ENCODE data around the gene CFC1.
"Not testable (repeated sequence)": the region's sequence is repeated elsewhere in the genome, so short reads cannot be mapped to it uniquely, and the experiment has no call there.

CFC1 gene

DNA sequence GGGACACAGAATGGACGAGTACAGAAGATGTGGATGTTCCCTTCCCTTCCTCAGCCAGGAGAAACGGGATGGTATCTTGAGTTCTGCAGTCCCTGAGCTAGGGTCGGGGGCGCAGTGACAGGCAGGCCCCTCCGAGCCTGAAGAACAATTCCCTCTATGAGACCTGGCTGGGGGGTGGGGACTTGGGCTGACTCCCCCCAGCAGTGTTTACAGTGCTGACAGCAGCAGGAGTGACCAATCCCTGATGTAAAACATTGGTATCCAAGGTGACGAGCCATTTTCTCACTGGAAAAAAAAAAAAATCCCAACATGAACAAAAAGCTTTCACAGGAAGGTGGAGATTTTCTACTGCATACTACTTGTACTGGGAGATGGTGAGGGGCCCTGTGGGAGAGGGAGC, at the start of gene CFC1:
TSS of gene CFC1 (minus strand) at position 183 of the 400 bp plus-strand sequence. CDS start 288 bp downstream, outside the sequence.
- not testable (repeated sequence) for DNase-seq (ENCODE audit: low read depth)

DNA sequence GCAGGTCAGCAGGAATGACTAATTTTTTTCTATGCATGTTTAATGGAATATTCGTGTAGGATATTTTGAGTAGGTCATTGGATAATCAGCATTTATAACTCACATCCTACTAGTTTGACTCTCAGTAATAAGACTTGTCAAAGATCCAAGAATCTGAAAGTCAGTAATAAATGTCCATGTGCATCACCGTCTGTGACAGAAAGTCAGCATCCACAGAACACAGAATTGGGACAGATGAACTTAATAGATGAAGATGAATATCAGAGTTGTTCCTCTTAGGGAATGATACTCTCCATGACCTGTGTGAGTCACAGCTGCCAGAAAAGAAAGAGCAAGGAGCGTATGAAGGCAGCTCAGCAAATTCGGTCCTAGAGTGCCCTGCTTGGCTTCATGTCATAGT, 42.3 kb upstream of the CFC1 start:
- not testable (repeated sequence) for DNase-seq (ENCODE audit: low read depth)

DNA sequence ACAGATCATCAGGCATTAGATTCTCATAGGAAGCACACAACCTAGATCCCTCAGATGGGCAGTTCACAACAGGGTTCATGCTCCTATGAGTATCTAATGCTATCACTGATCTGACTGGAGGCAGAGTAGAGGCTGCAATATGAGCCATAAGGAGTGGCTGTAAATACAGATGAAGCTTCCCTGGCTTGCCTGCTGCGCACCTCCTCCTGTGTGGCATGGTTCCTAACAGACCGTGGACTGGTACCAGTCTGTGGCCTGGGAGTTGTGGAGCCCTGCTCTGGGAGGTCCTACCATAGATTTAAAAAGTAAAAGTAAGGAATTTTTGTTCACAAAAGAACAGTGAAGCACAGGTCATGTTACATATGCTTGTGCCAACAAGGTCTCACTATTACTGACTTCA, 39.6 kb upstream of the CFC1 start:
- DNase-seq (ENCODE audit: low read depth): not testable (repeated sequence)

DNA sequence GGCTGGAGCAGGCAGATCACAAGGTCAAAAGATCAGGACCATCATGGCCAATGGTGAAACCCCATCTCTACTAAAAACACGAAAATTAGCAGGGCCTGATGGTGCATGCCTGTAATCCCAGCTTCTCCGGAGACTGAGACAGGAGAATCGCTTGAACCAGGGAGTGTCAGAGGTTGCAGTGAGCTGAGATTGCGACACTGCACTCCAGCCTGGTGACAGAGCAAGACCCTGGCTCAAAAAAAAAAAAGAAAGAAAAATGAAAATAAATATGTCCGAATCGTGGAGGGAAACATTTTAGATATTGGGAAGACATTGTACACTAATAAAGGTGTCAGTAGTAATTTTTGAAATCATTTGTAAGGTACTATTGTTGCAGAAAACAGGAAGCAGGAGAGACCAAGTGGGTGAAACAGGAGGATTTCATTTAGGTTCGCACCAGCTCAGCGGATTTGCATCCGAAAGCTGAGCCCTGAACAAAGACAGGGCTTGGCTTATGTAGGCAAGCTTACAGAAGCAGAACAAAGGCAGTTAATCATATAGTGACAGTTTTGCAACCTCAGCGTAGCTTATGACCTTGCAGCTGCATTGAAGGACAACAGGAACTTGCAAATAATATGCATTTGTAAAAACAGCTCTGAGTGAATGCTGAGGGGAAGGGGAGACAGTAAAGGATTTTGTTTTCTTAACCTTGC, 29.6 kb upstream of the CFC1 start:
- not testable (repeated sequence) for DNase-seq (ENCODE audit: low read depth)

DNA sequence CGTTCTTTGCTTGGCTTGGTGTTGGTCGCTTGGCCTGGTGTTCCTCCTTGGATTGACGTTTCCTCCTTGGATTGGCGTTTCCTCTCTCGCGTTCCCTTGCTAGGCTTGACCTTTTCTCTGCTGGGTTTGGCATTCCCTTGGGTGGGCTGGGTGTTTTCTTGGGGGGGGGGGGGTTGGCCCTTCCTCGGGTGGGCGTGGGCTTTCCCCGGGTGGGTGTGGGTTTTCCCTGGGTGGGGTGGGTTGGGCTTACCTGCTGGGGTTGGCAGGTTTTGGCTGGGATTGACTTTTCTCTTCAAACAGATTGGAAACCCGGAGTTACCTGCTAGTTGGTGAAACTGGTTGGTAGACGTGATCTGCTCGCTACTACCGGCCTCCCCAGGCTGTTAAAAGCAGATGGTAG, 11.8 kb upstream of the CFC1 start, which contains the start of gene POTEJ:
TSS of gene POTEJ (plus strand) at position 301 of the 400 bp plus-strand sequence. CDS start at position 394, 93 bp downstream.
- not testable (repeated sequence) for DNase-seq (ENCODE audit: low read depth)

DNA sequence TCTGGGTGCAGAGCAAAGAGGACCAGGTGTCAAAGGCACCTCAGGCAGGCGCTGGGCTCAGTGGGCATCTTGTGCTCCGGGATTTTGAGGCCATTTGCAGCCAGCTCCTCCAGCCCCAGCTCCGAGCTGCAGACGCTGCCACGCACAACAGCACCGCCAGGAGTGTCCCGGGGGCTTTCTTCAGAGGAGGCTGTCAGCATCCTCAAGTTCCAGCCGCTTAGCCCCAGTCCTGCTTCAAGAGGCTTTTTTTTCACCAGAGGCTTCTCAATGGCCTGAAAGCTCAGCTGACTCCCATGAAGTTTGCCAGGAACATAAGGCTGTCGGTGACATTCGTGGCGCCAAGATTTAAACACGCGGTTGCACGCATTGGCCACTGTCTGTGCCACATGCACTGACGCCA, 11.1 kb upstream of the CFC1 start:
- not testable (repeated sequence) for DNase-seq (ENCODE audit: low read depth)

DNA sequence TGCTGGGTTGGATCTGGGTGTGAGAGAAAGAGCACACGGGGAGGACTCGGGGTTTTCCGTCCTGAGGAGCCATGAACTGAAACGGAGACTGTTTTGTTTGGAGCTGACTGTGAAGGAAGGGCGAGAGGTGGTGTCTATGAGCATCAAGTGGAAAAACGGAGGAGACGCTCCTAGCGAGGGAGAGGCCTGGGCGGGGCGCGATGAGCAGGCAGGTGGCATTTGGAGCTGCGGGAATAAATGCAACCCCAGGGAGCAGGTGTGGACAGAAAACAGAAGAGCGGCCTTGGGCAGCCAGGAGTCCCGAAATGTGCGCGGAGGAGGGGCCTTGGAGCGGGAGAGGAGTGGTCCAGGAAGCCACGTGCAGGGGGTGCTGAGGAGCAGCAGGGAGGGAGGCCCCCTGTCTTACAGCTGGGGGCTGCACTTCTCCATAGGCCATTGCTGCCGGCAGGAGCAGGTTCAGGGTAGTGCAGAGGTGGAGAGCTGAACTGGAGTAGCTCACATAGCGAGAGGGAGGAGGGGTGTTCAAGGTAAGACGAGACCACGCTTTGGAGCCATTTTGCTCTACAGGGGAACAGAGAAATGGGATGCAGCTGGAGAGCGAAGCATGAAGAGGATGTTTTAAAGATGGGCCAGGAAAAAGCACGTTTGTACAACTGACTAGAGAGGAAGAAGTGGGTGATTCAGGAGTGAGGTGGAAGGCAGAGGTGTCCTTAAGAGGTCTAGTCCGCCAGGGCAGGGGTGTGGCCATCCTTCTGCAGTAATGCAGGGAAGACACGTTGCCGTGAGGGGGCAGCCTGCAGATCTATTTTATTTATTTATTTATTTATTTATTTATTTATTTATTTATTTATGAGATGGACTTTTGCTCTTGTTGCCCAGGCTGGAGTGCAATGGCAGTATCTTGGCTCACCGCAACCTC, 9.9 kb upstream of the CFC1 start:
- DNase-seq (ENCODE audit: low read depth): not testable (repeated sequence)

DNA sequence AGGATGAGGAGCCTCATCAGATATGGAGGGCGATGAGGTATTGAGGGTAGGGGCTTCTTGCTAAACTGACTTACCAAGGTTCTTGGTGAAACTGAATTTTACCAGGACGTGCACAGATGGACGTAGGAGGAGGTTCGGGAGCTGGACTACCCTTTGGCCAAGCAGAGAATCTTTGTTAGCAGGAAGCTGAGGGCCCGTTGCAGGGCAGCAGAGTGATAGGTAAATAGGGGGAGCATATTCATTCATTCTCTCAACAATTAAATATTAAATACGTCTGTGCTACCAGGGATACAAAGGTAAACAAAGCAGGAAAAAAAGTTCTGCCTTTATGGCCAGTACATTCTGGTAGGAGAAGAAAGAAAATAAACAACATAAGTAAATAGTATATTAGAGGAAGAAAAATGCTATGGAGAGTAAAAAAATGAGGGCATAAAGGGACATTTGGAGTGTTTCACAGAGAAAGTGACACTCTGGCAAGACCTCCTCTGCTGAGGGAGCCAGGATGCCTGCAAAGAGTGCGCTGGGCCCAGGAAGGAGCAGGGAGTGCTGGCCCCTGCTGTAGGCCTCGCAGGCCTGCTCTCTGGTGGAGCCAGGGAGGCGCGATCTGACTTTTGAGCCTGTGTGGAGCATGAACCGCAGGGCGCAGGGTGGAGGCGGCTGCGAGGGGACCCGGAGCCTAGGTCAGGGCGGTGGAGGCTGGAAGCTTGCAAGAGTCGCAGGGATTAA, 9.1 kb upstream of the CFC1 start:
- DNase-seq (ENCODE audit: low read depth): not testable (repeated sequence)

DNA sequence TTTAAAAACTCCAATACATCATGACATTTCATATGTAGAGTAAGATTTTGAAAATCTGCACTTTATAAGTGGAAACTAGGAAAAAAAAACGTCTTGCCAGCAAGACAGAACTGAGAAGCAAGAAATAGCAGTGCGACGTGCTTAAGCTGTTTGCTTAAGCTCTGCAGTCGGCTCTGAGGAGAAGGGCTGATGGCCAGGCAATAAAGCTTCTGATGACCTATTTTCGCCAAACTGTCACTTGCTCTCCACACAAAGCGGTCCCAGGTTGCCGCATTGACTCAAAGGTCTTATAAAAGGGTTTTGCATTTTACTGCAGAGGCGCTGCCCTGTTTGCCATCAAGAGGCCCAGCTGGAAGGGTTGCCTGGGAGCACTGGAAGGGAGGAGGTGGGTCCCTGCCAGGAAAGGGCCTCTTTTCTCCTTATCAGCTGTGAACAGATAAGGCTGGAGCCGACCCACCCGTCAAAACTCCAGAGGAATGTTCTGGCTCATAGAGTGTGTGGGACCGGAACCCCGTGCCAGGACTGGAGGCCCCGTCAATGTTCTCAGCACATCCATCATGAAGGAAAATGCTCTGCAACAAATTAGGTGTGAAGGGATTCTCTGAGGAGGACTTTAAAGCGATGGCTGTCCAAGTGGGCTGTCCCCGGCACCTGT, 2.4 kb upstream of the CFC1 start:
- not testable (repeated sequence) for DNase-seq (ENCODE audit: low read depth)

DNA sequence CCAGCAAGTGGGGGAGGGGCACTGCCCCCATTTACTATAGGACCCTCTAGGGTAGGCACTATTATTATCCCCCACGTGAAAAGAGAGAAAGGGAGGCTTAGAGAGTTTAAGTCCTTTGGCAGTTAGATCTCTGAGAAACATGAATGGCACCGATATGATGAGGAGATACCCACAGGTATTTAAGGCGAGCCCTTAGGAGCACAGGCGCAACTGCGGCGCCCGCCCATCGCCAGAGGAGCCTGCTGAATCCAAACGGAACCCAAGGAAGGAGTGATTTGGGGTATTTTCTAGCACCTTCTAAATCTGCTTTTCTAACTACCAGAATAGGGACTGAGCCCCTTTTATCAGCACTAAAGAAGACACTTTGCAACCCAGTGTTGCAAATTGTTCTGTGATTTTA, 551 bp upstream of the CFC1 start:
- DNase-seq (ENCODE audit: low read depth): not testable (repeated sequence)

DNA sequence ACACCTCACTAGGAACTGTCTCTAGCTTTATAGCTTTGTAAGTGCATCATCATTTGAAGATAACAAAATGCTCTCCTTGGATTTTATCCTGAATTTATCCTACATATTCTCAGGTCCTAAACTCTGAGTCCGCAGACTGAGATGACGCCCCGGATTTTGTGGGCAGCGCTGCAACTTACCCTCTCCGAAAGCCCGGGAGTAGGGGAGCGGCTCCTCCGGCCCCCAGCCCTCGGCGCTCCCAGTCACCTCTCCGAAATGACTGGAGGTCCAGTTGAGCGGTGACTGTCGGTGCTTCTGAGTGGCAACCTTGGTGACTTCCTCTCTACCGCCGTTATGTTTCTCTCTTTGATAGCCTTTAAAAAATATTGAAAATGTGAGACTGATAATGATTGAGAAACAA, 912 bp downstream of the CFC1 start:
- not testable (repeated sequence) for DNase-seq (ENCODE audit: low read depth)

DNA sequence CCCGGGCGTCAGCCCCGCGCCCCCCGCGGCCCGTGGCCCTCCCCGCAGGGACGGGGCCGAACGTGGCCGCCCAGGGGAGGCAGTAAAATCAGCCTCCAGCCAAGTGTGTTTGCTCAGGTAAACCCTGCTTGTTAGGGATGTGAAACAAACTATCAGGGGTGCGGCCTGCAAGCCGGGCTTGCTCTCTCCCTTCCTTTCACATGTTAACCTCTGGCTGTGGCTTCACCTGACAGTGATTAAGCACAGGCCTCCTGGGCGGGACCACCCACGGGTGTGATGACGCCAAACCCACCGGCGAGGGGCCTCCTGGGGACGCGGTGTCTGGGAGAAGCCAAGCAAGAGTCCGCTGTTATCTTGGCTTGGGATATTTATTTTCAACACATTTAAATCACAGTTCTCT, 1.4 kb downstream of the CFC1 start:
- not testable (repeated sequence) for DNase-seq (ENCODE audit: low read depth)

DNA sequence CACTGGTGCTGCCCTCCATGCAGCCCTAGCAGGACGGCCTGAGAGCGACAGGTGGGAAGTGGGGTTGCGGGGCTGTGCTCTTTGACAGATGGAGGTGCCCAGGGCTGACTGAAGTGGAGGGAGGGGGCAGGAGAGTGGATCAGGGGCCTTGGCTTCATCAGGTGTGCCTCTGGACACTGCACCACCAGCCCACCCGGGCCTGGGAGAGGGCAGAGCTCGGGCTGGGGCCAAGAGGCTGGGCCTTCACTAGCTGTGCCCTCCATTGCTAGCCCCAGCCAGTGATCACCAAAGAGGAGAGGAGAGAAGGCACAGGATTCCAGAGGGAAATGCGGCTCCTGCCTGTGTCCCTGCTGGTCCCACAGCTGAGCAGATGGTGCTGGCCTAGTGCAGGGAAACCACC, 2.6 kb downstream of the CFC1 start:
- not testable (repeated sequence) for DNase-seq (ENCODE audit: low read depth)

DNA sequence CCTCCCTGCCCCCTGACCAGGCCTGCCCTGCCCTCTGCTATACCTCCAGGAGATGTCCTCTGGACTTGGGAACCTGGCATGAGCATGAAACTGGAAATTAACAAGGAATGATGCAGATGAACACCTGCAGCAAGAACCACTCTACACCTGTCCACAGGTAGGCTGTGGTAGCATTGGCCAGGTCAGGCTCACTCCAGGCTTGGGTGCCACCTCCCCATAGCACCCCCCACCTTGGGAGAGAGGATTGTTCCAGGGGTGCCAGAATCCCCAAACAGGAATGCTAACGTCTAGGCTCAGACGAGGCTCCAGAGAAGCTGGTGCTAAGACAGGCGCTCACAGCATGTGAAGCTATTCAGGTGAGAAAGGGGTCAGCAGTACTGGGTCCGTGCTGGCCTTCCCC, 5.4 kb downstream of the CFC1 start:
- DNase-seq (ENCODE audit: low read depth): not testable (repeated sequence)

DNA sequence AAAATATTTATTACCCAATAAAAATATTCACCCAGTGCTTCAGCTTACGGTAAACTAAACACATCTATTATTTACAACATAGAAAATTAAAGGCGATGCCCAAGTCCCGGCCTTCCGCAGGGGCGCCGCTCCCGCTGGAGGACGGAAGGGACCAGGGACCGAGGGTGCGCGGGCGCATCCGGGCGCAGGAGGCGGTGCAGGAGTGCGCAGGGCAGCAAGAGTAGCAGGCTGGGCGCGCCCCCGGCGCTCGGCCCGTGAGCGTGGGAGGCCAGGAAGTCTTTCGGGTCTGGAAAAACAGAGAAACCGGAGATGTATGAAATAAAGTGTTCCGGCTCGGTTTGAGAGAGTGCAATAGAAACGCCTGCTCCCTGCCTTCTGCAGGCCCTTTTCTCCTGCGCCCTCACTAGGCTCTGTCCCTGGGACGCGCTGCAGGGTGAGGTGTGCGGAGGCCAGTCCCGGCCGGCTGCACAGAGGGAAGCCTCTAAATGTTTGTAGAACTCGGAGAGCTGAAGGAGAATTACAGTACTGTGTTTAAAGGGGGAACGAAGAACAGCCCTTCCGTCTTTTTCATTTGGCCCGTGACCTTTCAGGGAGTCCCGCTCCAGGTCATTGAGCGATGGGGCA, 6.5 kb downstream of the CFC1 start:
- DNase-seq (ENCODE audit: low read depth): not testable (repeated sequence)

DNA sequence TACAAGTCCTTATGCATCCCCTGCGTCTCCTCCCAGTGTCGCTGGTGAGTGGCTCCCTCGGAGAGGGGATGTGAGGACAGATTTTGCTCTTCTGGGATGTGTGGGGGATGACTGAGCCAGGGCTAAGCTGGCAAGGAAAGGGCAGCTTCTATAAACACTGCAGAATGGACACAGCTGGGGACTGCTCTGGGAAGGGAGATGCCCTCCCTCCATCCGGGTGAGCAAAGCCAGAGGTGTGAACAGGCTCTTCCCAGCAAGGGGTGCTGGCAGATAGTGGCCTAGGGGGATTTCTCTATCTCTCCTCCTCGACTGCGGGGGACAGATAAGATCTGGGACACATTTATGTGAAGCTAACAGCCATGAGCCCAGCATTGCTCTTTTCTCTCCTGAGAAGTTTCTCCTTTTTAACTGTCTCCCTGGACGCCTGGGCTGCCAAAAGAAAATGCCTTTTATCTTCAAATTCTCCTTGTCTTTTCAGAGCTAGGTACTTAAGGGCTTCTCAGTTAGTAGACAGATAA, 8.5 kb downstream of the CFC1 start:
- DNase-seq (ENCODE audit: low read depth): not testable (repeated sequence)

DNA sequence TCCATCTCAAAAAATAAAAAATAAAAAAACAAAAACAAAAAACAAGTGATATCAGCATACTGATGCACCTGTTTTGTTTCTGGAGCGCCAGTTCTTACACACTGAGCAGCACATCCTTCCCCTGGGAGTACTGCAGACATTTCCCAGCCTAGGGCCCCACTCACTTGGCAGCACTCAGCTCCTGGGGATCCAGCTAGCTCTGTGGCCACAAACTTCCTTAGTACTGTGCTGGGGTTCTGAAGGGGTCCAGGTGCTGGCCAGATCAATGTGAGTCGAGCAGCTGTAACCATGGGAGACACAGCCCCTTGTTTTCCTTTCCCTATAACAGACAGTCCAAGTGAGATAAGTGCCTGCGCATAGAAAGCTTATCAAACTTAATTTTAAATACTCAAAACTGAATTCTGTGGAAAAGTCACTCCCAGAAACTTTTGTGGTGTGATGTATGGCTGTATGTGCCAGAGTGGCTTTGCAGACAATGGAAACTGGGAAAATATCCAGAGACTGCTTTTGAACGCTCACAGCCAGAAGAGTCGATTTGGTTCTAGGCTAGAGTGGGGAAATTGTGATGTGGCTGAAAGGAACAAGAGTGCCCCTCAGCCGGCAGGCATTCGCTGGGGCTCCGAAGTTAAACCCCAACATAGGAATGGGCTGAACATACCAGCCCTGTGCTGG, 9.1 kb downstream of the CFC1 start:
- DNase-seq (ENCODE audit: low read depth): not testable (repeated sequence)

DNA sequence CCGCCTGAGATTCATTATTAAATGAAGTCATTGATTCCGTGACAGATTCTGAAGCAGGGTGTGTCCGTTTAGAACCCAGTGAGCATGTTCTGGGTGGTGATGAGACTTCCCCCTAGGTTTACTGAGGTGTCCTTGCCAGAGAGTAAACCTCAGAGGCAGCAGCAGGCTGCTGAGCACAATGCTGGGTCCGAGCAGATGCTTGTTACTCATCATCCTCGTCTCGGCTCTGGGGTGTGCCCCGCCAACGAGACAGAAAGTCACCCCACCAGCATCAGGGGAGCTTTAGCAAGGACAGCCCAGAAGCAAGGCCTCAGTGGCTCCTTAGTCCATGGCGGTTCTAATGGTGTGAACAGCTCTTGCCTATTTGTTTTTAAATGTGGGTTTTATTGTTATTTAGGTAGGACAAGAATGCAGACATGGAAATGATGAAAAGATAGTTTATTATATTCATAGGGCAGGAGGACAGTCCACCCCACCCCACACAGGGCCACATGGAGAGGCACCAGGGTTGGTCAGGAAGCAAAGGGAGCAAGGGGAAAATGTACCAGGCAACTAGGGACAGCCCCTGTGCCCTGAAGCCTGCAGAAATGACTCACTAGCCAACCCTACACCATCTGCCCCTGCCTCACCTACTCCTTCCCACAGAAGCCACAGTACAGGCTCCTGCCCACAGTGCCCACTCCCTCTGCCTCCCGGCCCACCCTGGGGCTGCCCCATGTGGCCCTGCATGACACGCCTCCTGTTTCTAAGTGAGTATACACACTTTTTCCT, 10.5 kb downstream of the CFC1 start:
- DNase-seq (ENCODE audit: low read depth): not testable (repeated sequence)

DNA sequence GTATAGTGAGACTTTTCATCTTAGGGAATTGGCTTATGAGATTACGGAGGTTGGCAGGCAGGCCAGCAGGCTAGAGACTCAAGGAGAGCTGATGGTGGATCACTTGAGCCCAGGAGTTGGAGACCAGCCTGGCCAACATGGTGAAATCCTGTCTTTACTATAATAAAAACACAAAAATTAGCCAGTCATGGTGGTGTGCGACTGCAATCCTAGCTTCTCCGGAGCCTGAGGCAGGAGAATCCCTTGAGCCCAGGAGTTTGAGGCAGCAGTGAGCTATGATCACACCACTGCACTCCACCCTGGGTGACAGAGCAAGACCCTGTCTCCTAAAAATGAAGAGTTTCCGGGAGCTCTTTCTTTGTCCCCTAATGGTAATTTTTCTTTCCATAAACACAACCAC, 14.6 kb downstream of the CFC1 start:
- not testable (repeated sequence) for DNase-seq (ENCODE audit: low read depth)

DNA sequence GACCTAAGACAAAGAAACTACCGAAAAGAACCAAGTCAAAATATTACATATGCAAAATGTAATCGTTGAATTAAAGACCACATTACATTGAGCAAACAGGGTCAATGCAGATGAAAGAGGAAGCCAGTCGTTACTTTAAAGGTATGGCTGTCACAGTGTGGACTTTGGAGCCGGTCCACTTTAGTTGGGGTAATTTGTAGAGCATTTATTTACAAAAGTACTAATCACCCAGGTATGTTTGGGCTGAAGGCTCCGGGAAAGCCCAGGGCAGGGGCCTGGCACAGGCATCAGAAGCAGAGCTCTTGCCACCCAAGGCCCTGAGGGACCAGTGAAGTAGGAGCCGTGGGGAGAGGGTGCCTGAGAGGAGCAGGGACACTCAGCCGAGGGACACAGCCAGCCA, 15.8 kb downstream of the CFC1 start:
- not testable (repeated sequence) for DNase-seq (ENCODE audit: low read depth)
